ENCODE measurements around the gene MIA3. TPM values are rescaled to one million over a fixed set of nuclear protein-coding genes. Genes with fewer than 3 reads are reported as not detected.
A peak's percentile ranks its signal among the peaks of the same experiment; 100 is the strongest.

The MIA3 gene
- 100 to 1,000 TPM in 3 of 5 experiments, 10 to 100 TPM in 2; 61.7 to 112 (median 100) TPM for total RNA-seq
- polyA plus RNA-seq: 10 to 100 TPM; 48.0 to 70.5 TPM
- total RNA-seq: 202 reads per million, percentile 93 among the genes with 10 or more reads in this experiment

DNA sequence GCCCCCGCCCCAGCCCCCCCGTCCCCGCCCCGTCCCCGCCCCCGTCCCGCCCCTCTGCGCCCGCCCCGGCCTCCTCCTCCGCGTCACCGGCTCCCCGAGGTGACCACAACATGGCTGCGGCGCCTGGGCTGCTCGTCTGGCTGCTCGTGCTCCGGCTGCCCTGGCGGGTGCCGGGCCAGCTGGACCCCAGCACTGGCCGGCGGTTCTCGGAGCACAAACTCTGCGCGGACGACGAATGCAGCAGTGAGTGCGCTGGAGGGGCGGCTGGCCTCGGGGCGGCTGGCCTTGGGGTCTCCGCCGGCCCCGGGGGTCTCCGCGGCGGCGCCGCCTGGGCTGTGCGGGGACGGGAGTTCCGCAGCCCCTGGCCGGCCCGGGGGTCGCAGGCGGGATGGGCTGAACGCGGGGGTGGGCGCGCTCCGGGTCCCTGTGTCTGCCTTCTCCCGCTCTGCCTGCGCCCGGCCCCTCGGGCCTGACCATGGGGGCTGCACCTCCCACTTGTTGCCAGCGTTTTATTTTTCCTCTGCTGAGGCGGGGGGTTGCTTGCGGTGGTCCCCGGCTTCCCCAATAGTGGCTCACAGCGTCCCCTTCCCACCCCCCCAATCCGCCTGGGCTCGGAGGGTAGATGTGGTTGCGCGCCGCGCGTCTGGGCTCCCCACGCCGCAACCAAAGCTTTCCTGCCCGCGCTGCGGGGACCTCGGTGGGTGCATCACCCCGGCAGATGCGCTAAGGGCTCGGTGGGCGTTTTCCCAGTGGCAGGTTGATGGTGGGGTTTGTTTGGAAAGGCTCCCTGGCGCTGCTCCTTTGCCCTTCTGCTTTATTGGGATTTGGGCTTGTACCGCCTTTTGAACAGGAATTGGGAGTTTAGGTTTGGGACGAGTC lies at the start of gene MIA3:
Gene MIA3, plus strand, starts transcription at position 97 of the 879 bp plus-strand sequence. Its CDS starts 14 bp downstream, at position 111.
- H3K27me3 Mint-ChIP-seq: peaks cover 5 to 44% (median 19%) of the 10 kb centered on the region in 5 donors
- peak within 1 kb of the TSS; percentile 89 to 95 (median 93) for H3K4me3 Mint-ChIP-seq
- ATAC-seq (peak; percentile 18), DNase-seq (peak; percentile 24 to 74 (median 52))
- no peaks in the 10 kb centered on the region for H3K27me3 ChIP-seq (ENCODE audit: control insufficient read depth in 2 of 2, insufficient read depth in 2 of 2, low read length in 2 of 2)
- ChIA-PET CTCF (interaction anchor here (0.6 kb wide), 1 partner anchor 94 kb away, joined by 3 read pairs; the partner anchor contains the start of genes AIDA and BROX), POLR2A (interaction anchor here (0.7 to 4.7 kb wide), 5 partner anchors 10 to 159 kb away, joined by 3 to 29 read pairs (median 4); partner anchors contain the start of gene TAF1A)
- H3K36me3 Mint-ChIP-seq: peaks cover 3 to 18% (median 8%) of the 10 kb centered on the region in 5 donors
- H3K9me3 ChIP-seq (ENCODE audit: control insufficient read depth in 2 of 3, low read length in 3 of 3): no peaks in the 10 kb centered on the region
- intact Hi-C loops (cut with micrococcal nuclease): loop anchor here (1.0 to 10.0 kb wide), 7 partner anchors 16 to 1227 kb away; partner anchors contain the start of genes DISP1 (in 1 of the 2), DUSP10 (in 1 of the 2), SUSD4 (in 1 of the 2) and TLR5 (in 1 of the 2)
- peaks cover 0 to 2% (median 0%) of the 10 kb centered on the region in 11 donors for H3K9me3 Mint-ChIP-seq
- peak within 1 kb of the TSS; percentile 94 for H3K27ac ChIP-seq (ENCODE audit: low read depth, low read length)
- H3K36me3 ChIP-seq (ENCODE audit: control insufficient read depth in 2 of 3, insufficient read depth in 3 of 3, low read length in 3 of 3): peaks cover 0 to 6% (median 0%) of the 10 kb centered on the region in 3 experiments
- peak within 1 kb of the TSS; percentile 74 for H3K4me3 ChIP-seq (ENCODE audit: low read length)
- H3K27ac Mint-ChIP-seq: peak within 1 kb of the TSS; percentile 90 to 97 (median 95)
- H3K4me1 ChIP-seq (ENCODE audit: control insufficient read depth in 2 of 2, insufficient read depth in 2 of 2, low read length in 2 of 2): peaks cover 18 to 22% of the 10 kb centered on the region in 2 donors
- H3K4me1 Mint-ChIP-seq: peaks cover 14 to 39% (median 35%) of the 10 kb centered on the region in 7 donors

GRCh38 chr1:222570837-222571236 lies 47.1 kb upstream of the MIA3 start:
- ChIA-PET CTCF (interaction anchor here (0.7 to 0.8 kb wide), 2 partner anchors 64 to 114 kb away, joined by 3 to 5 read pairs; no protein-coding TSS in a partner anchor), POLR2A (interaction anchor here (0.8 kb wide), 1 partner anchor 19 kb away, joined by 3 read pairs; the partner anchor contains the start of gene TAF1A)
- Histone ChIP-seq H3K27me3 (ENCODE audit: control insufficient read depth in 2 of 2, insufficient read depth in 2 of 2, low read length in 2 of 2) (no peaks in the 10 kb centered on the region), H3K9me3 (ENCODE audit: control insufficient read depth in 2 of 3, low read length in 3 of 3) (no peaks in the 10 kb centered on the region), H3K4me3 (ENCODE audit: low read length) (no peak overlapping the region), H3K36me3 (ENCODE audit: control insufficient read depth in 2 of 3, insufficient read depth in 3 of 3, low read length in 3 of 3) (peaks cover 7 to 9% (median 7%) of the 10 kb centered on the region in 3 experiments), H3K27ac (ENCODE audit: low read depth, low read length) (no peak overlapping the region), H3K4me1 (ENCODE audit: control insufficient read depth in 2 of 2, insufficient read depth in 2 of 2, low read length in 2 of 2) (no peaks in the 10 kb centered on the region)
- intact Hi-C loops (cut with micrococcal nuclease): no loop called here
- Mint-ChIP-seq H3K27me3 (no peaks in the 10 kb centered on the region), H3K36me3 (peaks cover 13 to 77% (median 52%) of the 10 kb centered on the region in 5 donors), H3K9me3 (peaks cover 0 to 8% (median 0%) of the 10 kb centered on the region in 11 donors), H3K27ac (no peak overlapping the region), H3K4me3 (no peak overlapping the region), H3K4me1 (peaks cover 2 to 30% (median 7%) of the 10 kb centered on the region in 7 donors)
- ATAC-seq (no peak), DNase-seq (no peak)

DNA sequence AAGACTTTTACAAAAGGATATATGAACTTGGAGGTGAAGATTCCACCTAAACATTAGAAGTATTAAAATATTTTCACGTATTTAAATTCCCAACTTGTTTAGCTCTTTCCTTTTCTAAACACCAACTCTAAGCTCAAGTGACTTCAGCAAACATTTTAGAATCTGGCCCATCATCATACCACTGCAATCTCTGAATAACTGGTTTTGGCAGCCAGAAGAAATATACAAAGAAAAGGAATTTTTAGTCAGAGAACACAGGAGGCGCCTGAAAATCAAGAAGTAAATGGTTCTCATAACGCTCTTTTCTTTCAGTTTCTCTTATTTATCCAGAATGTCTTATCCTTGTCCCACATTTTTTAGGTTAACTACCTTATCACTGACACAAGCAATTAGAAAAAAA lies 38.6 kb upstream of the MIA3 start:
- intact Hi-C loops (cut with micrococcal nuclease): no loop called here
- H3K27ac ChIP-seq (ENCODE audit: low read depth, low read length): no peak overlapping the region
- POLR2A ChIA-PET: interaction anchor here (1.0 kb wide), 1 partner anchor 10 kb away, joined by 6 read pairs; the partner anchor contains the start of gene TAF1A
- CTCF ChIA-PET: interaction anchor here (0.6 to 0.7 kb wide), 2 partner anchors 585 to 1854 kb away, joined by 3 read pairs; no protein-coding TSS in a partner anchor
- peaks cover 0 to 32% (median 6%) of the 10 kb centered on the region in 3 experiments for H3K36me3 ChIP-seq (ENCODE audit: control insufficient read depth in 2 of 3, insufficient read depth in 3 of 3, low read length in 3 of 3)
- DNase-seq: no peak
- H3K4me3 Mint-ChIP-seq: no peak overlapping the region
- H3K4me3 ChIP-seq (ENCODE audit: low read length): no peak overlapping the region
- H3K27me3 Mint-ChIP-seq: no peaks in the 10 kb centered on the region
- no peaks in the 10 kb centered on the region for H3K4me1 ChIP-seq (ENCODE audit: control insufficient read depth in 2 of 2, insufficient read depth in 2 of 2, low read length in 2 of 2)
- no peaks in the 10 kb centered on the region for H3K9me3 Mint-ChIP-seq
- H3K36me3 Mint-ChIP-seq: peaks cover 23 to 81% (median 55%) of the 10 kb centered on the region in 5 donors
- ATAC-seq: no peak
- H3K9me3 ChIP-seq (ENCODE audit: control insufficient read depth in 2 of 3, low read length in 3 of 3): no peaks in the 10 kb centered on the region
- H3K4me1 Mint-ChIP-seq: peaks cover 2 to 23% (median 10%) of the 10 kb centered on the region in 7 donors
- no peak overlapping the region for H3K27ac Mint-ChIP-seq
- no peaks in the 10 kb centered on the region for H3K27me3 ChIP-seq (ENCODE audit: control insufficient read depth in 2 of 2, insufficient read depth in 2 of 2, low read length in 2 of 2)

- H3K9me3 ChIP-seq (ENCODE audit: control insufficient read depth in 2 of 3, low read length in 3 of 3): no peaks in the 10 kb centered on the region
- peaks cover 15 to 70% (median 43%) of the 10 kb centered on the region in 5 donors for H3K36me3 Mint-ChIP-seq
- no peaks in the 10 kb centered on the region for H3K27me3 Mint-ChIP-seq
- no peak overlapping the region for H3K27ac Mint-ChIP-seq
- peaks cover 12 to 35% (median 24%) of the 10 kb centered on the region in 7 donors for H3K4me1 Mint-ChIP-seq
- no peaks in the 10 kb centered on the region for H3K9me3 Mint-ChIP-seq
- no peaks in the 10 kb centered on the region for H3K4me1 ChIP-seq (ENCODE audit: control insufficient read depth in 2 of 2, insufficient read depth in 2 of 2, low read length in 2 of 2)
- no peak overlapping the region for H3K4me3 ChIP-seq (ENCODE audit: low read length)
- intact Hi-C loops (cut with micrococcal nuclease): no loop called here
- no peak overlapping the region for H3K27ac ChIP-seq (ENCODE audit: low read depth, low read length)
- H3K36me3 ChIP-seq (ENCODE audit: control insufficient read depth in 2 of 3, insufficient read depth in 3 of 3, low read length in 3 of 3): peaks cover 0 to 26% (median 6%) of the 10 kb centered on the region in 3 experiments
- POLR2A ChIA-PET: no interaction called here
- H3K27me3 ChIP-seq (ENCODE audit: control insufficient read depth in 2 of 2, insufficient read depth in 2 of 2, low read length in 2 of 2): no peaks in the 10 kb centered on the region
- CTCF ChIA-PET: no interaction called here
- DNase-seq: no peak
- ATAC-seq: no peak
- H3K4me3 Mint-ChIP-seq: no peak overlapping the region
These were observed 35.7 kb upstream of the MIA3 start for GRCh38 chr1:222582099-222582774.

DNA sequence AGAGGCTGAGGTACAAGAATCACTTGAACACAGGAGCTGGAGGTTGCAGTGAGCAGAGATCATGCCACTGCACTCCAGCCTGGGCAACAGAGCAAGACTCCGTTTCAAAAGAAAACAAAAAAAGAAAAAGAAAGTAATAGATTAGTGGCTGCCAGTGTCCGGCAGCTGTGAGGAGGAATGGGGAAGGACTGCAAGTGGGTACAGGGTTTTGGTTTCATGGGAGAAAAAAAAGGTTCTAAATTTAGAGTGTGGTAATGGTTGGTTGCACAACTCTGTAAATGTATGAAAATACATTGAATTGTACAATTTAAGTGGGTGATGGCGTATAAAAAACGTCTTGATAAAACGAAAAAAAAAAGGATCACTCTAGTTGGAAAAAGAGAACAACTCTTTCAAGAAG lies 34.8 kb upstream of the MIA3 start:
- peaks cover 16 to 43% (median 31%) of the 10 kb centered on the region in 7 donors for H3K4me1 Mint-ChIP-seq
- H3K9me3 Mint-ChIP-seq: no peaks in the 10 kb centered on the region
- intact Hi-C loops (cut with micrococcal nuclease): no loop called here
- CTCF ChIA-PET: no interaction called here
- Histone ChIP-seq H3K27ac (ENCODE audit: low read depth, low read length) (no peak overlapping the region), H3K36me3 (ENCODE audit: control insufficient read depth in 2 of 3, insufficient read depth in 3 of 3, low read length in 3 of 3) (peaks cover 0 to 21% (median 6%) of the 10 kb centered on the region in 3 experiments), H3K4me1 (ENCODE audit: control insufficient read depth in 2 of 2, insufficient read depth in 2 of 2, low read length in 2 of 2) (peaks cover 0 to under 1% of the 10 kb centered on the region in 2 donors), H3K4me3 (ENCODE audit: low read length) (no peak overlapping the region), H3K9me3 (ENCODE audit: control insufficient read depth in 2 of 3, low read length in 3 of 3) (no peaks in the 10 kb centered on the region), H3K27me3 (ENCODE audit: control insufficient read depth in 2 of 2, insufficient read depth in 2 of 2, low read length in 2 of 2) (no peaks in the 10 kb centered on the region)
- H3K36me3 Mint-ChIP-seq: peaks cover 12 to 68% (median 37%) of the 10 kb centered on the region in 5 donors
- POLR2A ChIA-PET: no interaction called here
- DNase-seq (no peak), ATAC-seq (peak; percentile 40)
- H3K4me3 Mint-ChIP-seq: no peak overlapping the region
- H3K27ac Mint-ChIP-seq: peak overlapping the region in 1 of 9 donors; percentile 22
- H3K27me3 Mint-ChIP-seq: no peaks in the 10 kb centered on the region

DNA sequence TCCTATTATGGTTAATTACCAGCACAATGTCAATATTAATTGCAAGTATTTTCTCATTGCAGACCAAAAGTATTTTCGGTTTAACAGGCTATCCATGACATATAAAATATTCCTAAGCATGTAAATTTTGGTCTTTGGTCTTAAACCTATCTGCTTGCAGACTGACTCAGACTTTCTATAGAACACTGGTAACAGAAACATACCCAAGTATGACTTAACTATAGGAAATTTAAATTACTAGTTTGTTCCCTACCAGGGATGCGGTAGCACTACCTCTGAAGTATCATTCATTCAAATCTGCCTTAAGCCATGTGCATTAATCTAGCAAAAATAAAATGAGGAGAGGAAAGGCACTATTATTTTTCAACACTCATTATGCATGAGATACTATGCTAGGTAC lies 31.1 kb upstream of the MIA3 start:
- Mint-ChIP-seq H3K27ac (peak overlapping the region in 2 of 9 donors; percentile 5 to 21), H3K36me3 (peaks cover 8 to 43% (median 25%) of the 10 kb centered on the region in 5 donors), H3K4me3 (peak overlapping the region in 1 of 10 donors; percentile 4), H3K9me3 (no peaks in the 10 kb centered on the region), H3K4me1 (peaks cover 33 to 72% (median 53%) of the 10 kb centered on the region in 7 donors), H3K27me3 (peaks cover 0 to 2% (median 0%) of the 10 kb centered on the region in 5 donors)
- peaks cover 0 to 21% (median 6%) of the 10 kb centered on the region in 3 experiments for H3K36me3 ChIP-seq (ENCODE audit: control insufficient read depth in 2 of 3, insufficient read depth in 3 of 3, low read length in 3 of 3)
- H3K4me1 ChIP-seq (ENCODE audit: control insufficient read depth in 2 of 2, insufficient read depth in 2 of 2, low read length in 2 of 2): peaks cover 6 to 18% of the 10 kb centered on the region in 2 donors
- no peaks in the 10 kb centered on the region for H3K27me3 ChIP-seq (ENCODE audit: control insufficient read depth in 2 of 2, insufficient read depth in 2 of 2, low read length in 2 of 2)
- ChIA-PET CTCF (no interaction called here), POLR2A (no interaction called here)
- ATAC-seq (no peak), DNase-seq (no peak)
- intact Hi-C loops (cut with micrococcal nuclease): no loop called here
- no peak overlapping the region for H3K4me3 ChIP-seq (ENCODE audit: low read length)
- H3K9me3 ChIP-seq (ENCODE audit: control insufficient read depth in 2 of 3, low read length in 3 of 3): no peaks in the 10 kb centered on the region
- no peak overlapping the region for H3K27ac ChIP-seq (ENCODE audit: low read depth, low read length)
